ENCODE data around the gene RLN2.
"Not testable (repeated sequence)": the region's sequence is repeated elsewhere in the genome, so short reads cannot be mapped to it uniquely, and the experiment has no call there.

Gene RLN2, protein sequence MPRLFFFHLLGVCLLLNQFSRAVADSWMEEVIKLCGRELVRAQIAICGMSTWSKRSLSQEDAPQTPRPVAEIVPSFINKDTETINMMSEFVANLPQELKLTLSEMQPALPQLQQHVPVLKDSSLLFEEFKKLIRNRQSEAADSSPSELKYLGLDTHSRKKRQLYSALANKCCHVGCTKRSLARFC

DNA sequence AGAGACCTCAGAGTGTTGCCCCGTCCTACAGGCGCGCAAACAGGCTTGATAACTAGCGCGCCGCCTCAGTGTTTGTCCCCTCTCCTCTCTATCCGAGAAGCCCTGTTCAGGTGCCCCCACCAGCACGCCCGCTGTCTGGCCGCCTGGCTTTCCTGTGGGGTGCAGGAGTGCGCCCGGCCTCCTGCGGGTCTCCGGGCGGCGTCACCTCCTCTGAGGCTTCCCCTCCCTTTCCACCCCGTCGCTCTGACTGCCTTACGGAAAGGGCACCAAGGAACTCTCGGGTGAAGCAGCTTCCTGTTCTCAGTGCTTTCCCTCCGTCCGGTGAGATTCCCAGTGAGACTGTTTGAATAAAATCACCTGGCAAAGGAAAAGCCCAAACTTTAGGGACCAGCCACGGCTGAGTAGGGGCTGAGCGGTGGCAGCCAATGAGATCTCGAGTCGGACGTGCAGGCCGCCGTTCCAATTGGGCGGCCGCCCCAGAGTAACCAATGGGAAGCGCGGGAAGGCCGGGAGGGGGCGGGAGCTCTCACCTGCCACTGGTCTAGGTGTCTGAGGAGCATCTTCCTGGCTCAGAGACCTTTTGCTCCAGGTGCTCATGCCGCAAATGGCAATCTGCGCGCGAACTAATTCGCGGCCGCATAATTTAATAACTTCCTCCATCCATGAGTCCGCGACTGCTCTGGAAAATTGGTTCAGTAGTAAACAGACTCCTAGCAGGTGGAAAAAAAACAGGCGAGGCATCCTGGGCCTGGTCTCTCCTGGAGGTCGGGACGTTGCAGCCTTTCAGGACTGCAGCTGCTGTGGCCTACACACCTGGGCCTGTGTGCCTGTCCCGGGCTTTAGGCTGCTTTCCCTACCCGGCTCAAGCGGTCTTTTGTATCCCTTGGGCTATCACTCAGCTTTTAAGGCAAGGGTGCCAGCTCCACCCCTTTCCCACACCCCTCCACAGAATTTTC is at the start of gene RLN2:
Gene RLN2, minus strand, starts transcription at position 877 of the 956 bp plus-strand sequence. Its CDS starts 136 bp downstream, at position 741.
- DNase-seq (ENCODE audit: low spot score), result not testable (repeated sequence)

DNA sequence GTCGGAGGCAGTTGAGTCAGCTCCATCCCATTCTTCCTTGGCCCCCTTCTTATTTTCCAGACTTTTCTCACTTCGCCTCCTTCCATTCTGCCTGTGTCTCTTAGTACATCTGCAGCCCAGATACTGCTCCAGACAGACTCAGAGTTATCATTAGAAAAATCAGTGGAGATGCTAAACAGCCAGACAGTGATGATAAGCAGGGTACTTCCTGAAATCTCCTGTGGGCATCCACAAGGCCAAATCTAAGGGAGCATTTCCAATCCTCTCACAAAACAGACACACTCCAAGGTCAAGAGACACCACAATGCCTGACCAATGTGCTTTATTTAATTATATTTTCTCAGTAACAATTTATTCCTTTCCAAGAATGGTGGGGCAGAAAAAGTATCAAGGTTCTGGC is 49.7 kb upstream of the RLN2 start:
- DNase-seq (ENCODE audit: low spot score), result no peak

DNA sequence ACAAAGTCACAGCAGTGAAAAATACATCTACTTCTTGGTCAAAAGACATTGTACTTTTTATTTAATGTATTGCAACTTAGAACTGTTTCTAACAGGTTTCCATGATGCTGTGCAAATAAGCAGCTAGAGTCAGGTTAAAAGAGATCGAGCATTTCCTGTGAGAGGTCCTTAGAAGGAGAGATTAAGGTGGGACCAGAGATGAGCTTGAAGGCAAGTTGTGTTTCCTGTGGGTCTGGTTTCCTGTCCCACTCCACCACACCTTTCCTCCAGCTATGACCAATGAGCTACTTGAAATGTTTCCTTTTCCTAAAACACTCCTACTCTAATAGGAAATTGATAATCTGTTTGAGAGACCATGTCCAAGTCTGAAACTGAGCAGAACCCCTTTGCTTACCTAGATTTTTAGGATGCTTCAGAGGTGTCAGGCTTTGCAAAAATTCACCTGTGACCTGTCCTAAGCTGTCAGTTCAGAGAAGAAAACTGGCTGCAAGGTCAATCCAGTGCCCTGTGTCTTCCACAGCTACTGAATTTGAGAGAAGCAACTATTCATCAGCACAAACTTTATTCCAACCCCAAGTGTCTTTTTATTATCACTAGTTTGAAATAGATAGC is 48.2 kb upstream of the RLN2 start:
- DNase-seq (ENCODE audit: low spot score), result no peak

DNA sequence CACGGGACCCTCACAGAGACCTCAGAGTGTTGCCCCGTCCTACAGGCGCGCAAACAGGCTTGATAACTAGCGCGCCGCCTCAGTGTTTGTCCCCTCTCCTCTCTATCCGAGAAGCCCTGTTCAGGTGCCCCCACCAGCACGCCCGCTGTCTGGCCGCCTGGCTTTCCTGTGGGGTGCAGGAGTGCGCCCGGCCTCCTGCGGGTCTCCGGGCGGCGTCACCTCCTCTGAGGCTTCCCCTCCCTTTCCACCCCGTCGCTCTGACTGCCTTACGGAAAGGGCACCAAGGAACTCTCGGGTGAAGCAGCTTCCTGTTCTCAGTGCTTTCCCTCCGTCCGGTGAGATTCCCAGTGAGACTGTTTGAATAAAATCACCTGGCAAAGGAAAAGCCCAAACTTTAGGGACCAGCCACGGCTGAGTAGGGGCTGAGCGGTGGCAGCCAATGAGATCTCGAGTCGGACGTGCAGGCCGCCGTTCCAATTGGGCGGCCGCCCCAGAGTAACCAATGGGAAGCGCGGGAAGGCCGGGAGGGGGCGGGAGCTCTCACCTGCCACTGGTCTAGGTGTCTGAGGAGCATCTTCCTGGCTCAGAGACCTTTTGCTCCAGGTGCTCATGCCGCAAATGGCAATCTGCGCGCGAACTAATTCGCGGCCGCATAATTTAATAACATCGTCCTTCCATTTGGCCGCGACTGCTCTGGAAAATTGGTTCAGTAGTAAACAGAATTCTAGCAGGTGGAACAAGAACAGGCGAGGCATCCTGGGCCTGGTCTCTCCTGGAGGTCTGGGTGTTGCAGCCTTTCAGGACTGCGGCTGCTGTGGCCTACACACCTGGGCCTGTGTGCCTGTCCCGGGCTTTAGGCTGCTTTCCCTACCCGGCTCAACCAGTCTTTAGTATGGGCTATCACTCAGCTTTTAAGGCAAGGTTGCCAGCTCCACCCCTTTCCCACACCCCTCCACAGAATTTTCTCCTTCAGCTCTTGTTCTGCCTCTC is 34.8 kb upstream of the RLN2 start, which contains the start of gene RLN1:
Gene RLN1, minus strand, starts transcription at position 885 of the 990 bp plus-strand sequence. Its CDS starts 130 bp downstream, at position 755.
- not testable (repeated sequence) for DNase-seq (ENCODE audit: low spot score)

DNA sequence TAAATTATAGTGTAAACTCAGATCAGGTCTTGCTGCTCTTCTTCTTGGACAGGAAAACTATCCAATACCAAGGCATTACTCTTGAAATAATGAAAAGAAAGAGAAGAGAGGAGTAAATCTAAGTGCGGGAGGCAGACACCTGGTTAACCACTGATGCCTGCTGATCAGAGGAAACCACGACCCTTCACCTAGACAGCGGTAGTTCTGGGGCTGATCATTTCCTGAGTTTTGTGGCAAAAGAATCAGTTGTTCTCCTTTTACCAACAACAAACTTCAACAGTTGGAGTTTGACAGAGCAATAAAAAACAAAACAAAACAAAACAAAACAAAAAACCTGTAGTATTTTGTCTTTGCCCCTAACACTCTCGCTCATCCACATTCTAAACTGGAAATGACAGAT is 32.2 kb upstream of the RLN2 start:
- no peak for DNase-seq (ENCODE audit: low spot score)

DNA sequence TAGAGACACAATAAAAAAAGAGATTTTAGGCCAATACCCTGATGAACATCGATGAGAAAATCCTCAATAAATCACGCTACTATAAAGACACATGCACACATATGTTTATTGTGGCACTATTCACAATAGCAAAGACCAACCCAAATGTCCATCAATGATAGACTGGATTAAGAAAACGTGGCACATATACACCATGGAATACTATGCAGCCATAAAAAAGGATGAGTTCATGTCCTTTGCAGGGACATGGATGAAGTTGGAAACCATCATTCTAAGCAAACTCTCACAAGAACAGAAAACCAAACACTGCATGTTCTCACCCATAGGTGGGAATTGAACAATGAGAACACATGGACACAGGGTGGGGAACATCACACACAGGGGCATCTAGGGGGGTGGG is 26.8 kb upstream of the RLN2 start:
- not testable (repeated sequence) for DNase-seq (ENCODE audit: low spot score)

DNA sequence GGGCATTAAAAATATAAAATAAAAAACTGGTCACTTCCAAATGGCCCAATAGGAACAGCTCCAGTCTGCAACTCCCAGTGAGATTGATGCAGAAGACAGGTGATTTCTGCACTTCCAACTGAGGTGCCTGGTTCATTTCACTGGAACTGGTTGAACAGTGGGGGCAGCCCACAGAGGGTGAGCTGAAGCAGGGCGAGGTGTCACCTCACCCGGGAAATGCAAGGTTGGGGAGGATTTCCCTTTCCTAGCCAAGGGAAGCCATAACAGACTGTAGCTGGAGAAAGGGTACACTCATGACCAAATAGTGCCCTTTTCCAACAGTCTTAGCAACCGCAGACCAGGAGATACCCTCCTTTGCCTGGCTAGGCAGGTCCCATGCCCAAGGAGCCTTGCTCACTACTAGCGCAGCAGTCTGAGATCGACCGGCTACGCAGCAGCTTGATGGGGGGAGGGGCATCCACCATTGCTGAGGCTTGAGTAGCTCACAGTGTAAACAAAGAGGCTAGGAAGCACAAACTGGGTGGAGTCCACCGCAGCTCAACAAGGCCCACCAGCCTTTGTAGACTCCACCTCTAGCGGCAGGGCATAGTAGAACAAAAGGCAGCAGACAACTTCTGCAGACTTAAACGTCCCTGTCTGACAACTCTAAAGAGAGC is 22.5 kb upstream of the RLN2 start:
- DNase-seq (ENCODE audit: low spot score), result no peak

DNA sequence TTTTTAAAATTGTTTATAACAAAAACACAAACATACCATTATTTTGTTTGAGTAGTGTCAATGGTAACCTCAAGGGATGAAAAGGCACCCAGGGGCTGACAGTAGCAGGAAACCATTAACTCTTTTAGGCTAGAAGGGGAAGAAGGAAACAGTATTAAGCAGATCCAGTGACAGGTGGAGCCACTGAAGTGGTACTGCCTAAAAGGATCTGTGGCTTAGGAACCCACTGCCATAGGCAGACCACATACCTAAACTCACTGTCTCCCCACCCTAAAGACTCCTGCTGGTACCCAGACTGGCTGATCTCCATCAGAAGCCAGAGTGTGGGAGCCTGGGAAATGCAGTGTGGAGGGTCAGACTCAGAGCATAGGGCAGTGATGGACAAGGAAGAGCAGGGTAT is 21.7 kb upstream of the RLN2 start:
- DNase-seq (ENCODE audit: low spot score), result no peak

DNA sequence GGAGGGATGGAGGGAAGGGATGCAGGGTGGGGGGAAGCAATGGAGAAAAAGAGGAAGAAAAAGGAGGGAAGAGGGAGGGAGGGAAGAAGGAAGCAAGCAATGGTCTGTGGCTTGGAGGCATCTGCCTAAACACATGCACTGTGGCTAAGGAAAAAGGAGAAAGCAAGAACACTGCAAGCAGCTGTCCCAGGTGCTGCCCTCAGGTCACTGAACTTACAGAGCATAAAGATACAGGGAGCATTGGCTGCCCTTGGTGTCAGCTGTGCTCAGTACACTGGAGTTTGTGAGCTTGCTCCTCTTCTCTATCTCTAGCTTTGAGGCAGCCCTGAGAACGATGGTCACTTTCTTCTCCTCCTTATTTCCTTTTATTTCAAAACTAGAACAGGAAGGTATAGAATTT is 17.1 kb upstream of the RLN2 start:
- not testable (repeated sequence) for DNase-seq (ENCODE audit: low spot score)

DNA sequence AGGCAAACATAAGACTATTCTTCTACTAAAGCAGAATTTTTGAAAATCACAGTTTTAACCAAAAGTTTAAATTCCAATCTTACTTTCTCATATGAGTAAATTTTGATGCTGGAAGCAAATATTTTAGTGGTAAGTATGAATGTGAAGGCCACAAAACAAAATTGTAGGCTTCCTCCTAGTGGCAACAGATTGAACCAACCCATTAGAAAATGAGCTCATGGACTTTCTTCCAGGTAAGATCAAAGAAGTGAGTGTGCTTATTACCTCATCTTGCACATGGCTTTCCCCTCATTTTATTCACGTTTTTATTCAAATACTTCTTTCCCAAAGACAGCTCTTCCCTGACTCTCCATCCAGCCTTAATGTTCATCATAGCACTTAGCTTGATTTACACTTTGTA is 16.5 kb upstream of the RLN2 start:
- no peak for DNase-seq (ENCODE audit: low spot score)

DNA sequence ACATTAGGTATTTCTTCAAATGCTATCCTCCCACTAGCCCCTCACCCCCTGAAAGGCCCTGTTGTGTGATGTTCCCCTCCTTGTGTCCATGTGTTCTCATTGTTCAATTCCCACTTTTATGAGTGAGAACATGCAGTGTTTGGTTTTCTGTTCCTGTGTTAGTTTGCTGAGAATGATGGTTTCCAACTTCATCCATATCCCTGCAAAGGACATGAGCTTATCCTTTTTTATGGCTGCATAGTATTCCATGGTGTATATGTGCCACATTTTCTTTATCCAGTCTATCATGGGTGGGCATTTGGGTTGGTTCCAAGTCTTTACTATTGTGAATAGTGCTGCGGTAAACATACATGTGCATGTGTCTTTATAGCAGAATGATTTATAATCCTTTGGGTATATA is 11.9 kb upstream of the RLN2 start:
- not testable (repeated sequence) for DNase-seq (ENCODE audit: low spot score)

DNA sequence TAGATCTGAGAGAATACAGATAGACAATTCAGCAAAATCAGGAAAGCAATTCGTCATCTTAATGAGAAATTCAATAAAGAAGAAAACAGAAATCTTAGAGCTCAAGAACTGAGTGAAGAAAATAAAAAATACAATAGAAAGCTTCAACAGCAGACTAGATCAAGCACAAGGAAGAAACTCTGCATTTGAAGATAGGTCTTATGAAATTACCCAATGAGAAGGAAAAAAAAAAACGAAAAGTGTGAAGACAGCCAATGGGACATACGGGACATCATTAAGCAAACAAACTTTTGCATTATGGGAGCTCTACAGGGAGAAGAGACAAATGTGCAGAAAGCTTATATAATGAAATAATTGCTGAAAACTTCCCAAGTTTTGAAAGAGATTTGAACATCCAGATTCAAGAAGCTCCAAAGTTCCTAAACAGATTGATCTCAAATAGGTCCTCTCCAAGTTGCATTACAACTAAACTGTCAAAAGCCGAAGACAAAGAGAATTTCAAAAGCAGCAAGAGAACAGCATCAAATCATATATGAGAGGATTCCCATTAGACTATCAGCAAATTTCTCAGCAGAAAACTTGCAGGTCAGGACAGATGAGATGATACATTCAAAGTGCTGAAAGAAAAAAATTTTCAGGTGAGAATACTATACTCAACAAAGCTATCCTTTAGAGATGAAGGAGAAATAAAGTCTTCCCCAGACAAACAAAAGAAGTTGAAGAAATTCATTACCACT is 10.8 kb upstream of the RLN2 start:
- no peak for DNase-seq (ENCODE audit: low spot score)

DNA sequence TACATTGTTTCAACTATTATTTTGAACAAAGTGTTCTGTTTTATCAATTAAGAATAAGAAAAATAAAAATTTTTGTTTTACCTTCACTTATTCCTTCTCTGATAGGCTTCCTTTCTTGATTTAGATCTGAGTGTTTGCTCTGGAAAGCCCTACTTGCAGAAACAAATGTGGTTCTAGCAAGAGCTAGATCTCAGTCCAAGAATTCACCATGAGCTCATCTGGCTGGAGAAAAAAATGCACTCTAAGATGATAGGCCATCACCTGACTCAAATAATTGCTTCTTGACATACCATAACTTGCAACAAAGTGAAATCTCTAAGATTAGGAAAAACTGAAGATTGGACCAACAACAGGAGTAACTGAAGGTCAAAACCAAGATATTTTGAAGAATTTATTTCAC is 6.3 kb upstream of the RLN2 start:
- DNase-seq (ENCODE audit: low spot score), result no peak

DNA sequence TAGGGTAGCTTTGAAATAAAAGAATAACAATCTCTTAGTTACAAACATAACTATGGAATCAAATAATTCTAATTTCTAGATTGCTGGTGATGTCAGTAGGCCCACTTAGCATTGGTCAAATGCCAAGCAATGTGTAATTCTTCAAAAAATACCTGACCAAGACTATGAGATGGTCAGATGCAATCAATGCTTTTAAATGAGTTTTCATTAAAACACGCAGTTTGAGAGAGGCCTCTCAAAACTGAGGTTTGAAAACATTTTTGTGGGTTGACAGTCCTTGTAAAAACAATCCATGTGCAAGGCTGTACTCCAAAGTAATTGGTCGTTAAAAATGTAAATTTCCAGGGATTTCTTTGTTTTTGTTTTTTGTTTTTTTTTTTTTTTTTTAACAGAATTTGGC is 1.2 kb upstream of the RLN2 start:
- no peak for DNase-seq (ENCODE audit: low spot score)

DNA sequence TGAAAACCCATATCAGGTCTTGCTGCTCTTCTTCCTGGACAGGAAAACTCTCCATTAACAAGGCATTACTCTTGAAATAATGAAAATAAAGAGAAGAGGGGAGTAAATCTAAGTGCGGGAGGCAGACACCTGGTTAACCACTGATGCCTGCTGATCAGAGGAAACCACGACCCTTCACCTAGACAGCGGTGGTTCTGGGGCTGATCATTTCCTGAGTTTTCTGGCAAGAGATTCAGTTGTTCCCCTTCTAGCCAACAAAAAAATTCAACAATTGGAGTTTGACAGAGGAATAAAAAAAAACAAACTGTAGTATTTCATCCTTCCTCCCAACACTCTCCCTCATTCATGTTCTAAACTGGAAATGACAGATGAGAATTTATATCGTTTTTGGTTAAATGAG is 3.0 kb downstream of the RLN2 start:
- no peak for DNase-seq (ENCODE audit: low spot score)

DNA sequence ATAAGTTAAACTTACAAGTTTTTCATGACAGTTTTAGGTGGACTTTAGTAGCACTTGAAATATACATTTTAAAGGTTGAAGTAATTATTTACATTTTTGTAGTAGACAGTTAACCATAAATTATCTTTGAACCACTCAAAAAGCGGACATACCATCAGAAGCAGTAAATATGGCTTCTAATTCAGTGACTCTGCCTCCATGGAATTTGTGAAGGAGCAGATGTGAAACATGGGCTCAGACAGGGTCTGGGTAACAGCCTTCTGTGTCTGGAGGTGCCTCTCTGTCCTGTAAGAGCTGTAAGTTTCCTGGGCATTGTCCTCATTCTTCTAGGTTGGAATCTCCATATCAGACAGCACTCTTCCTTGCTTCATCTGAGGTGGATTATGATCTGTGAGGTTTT is 12.4 kb downstream of the RLN2 start:
- no peak for DNase-seq (ENCODE audit: low spot score)

DNA sequence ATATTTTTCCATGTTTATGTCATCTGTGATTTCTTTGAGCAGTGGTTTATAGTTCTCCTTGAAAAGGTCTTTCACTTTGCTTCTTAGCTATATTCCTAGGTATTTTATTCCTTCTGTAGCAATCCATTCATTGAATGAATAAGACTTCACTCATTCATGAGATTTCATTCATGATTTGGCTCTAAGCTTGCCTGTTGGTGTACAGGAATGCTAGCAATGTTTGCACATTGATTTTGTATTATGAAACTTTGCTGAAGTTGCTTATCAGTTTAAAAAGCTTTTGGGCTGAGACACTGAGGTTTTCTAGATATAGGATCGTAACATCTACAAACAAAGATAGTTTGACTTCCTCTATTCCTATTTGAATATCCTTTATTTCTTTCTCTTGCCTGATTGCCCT is 15.9 kb downstream of the RLN2 start:
- DNase-seq (ENCODE audit: low spot score), result no peak

DNA sequence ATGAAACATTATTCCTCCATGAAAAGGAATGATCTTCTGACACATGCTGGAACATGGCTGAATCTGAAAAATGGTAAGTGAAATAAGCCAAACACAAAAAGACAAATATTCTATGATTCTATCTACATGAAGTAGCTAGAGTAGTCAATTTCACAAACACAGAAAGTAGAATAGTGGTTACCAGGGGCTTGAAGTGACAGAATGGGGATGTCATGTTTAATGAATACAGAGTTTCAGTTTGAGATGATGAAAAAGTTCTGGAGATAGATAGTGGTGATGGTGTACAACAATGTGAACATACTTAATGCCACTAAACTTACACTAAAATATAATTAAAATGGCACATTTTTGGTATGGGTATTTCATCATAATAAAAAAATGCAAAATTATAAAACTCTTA is 18.3 kb downstream of the RLN2 start:
- DNase-seq (ENCODE audit: low spot score), result no peak

DNA sequence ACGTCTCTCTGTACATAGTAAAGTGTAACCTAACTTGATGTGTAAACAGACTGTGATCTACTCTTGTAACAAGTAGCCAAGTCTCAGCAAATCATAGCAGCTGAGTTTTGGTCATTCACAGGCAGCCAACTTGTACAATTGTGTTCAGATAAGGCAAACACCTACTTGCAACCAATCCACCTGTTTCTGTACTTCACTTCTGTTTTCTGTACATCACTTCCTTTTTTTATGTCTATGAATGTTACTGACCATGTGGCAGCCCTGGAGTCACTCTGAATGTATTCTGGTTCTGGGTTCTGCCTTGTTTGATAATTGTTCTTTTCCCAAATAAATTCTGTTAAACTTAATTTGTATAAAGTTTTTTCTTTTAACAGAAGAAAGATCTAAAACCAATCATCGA is 26.0 kb downstream of the RLN2 start:
- DNase-seq (ENCODE audit: low spot score), result no peak

DNA sequence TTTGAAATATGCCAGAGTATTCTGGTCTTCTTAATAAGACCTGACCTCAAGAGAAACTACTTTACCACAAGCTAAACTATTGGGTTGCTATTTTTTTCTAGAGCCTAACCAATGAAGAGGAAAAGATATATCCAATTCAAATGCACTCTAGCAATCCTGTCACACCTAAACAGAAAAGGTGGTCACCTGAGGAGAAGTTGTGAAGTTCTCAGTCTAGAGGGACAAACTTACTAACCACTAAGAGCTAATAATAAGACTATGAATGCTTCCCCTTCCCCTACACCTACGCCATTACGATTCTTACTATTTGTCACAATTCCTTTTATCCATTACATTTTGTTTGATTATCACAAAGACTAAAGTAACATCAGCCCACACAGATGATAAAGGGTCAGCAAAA is 29.7 kb downstream of the RLN2 start:
- no peak for DNase-seq (ENCODE audit: low spot score)
